ENCODE data around the gene MZB1. TPM values are rescaled to one million over a fixed set of nuclear protein-coding genes. Genes with fewer than 3 reads are reported as not detected.
A peak's percentile ranks its signal among the peaks of the same experiment; 100 is the strongest.

Gene MZB1
- total and polyA plus RNA-seq, 2 experiments from 2014 or later = 0.30 TPM; not detected in 1

- 87% methylated on average over 9 of the region's 9 CpGs for WGBS (ENCODE audit: low lambda C conversion rate, missing lambda C conversion rate)
- H3K27me3 ChIP-seq = no peaks in the 10 kb centered on the region
- peaks cover 19% of the 10 kb centered on the region for H3K4me1 ChIP-seq (ENCODE audit: insufficient read depth)
- H4K20me1 ChIP-seq (ENCODE audit: insufficient read depth, poor library complexity, severe bottlenecking) = no peaks in the 10 kb centered on the region
- no peaks in the 10 kb centered on the region for H3K36me3 ChIP-seq (replicated peaks; ENCODE audit: insufficient read depth, low read depth)
- TF ChIP-seq EZH2phosphoT487 (IDR thresholded peaks at IDR 0.05; ENCODE audit: low read depth, severe bottlenecking, unreplicated experiment) = no peak
- TF ChIP-seq EZH2 (IDR thresholded peaks at IDR 0.05; ENCODE audit: borderline replicate concordance) = no peak
- TF ChIP-seq CTCF (IDR thresholded peaks at IDR 0.05; ENCODE audit: poor library complexity) = no peak
- no peaks in the 10 kb centered on the region for H3K9me3 ChIP-seq (ENCODE audit: low read depth)
- H3K4me2 ChIP-seq = no peak overlapping the region
- no peak overlapping the region for H3K4me3 ChIP-seq
- H3K9me2 ChIP-seq (replicated peaks; ENCODE audit: insufficient read depth) = no peaks in the 10 kb centered on the region
- H2AFZ ChIP-seq = no peak overlapping the region
- H3K79me2 ChIP-seq = no peaks in the 10 kb centered on the region
- H3K27ac ChIP-seq = no peak overlapping the region
- no peak for DNase-seq (ENCODE audit: low spot score)
These were observed 5.1 kb downstream of the MZB1 start for GRCh38 chr5:139384591-139385051.

GRCh38 chr5:139383993-139384590 lies 5.6 kb downstream of the MZB1 start:
- H3K4me3 ChIP-seq = no peak overlapping the region
- H3K79me2 ChIP-seq = no peaks in the 10 kb centered on the region
- no peaks in the 10 kb centered on the region for H3K36me3 ChIP-seq (replicated peaks; ENCODE audit: insufficient read depth, low read depth)
- H3K27me3 ChIP-seq = no peaks in the 10 kb centered on the region
- H2AFZ ChIP-seq = no peak overlapping the region
- TF ChIP-seq EZH2phosphoT487 (IDR thresholded peaks at IDR 0.05; ENCODE audit: low read depth, severe bottlenecking, unreplicated experiment) (no peak), EZH2 (IDR thresholded peaks at IDR 0.05; ENCODE audit: borderline replicate concordance) (no peak), CTCF (IDR thresholded peaks at IDR 0.05; ENCODE audit: poor library complexity) (no peak)
- peak overlapping the region; percentile 62 for H3K4me2 ChIP-seq
- H3K27ac ChIP-seq = no peak overlapping the region
- DNase-seq (ENCODE audit: low spot score) = no peak
- peaks cover 19% of the 10 kb centered on the region for H3K4me1 ChIP-seq (ENCODE audit: insufficient read depth)
- 84% methylated on average over 7 of the region's 7 CpGs for WGBS (ENCODE audit: low lambda C conversion rate, missing lambda C conversion rate)
- no peaks in the 10 kb centered on the region for H3K9me2 ChIP-seq (replicated peaks; ENCODE audit: insufficient read depth)
- no peaks in the 10 kb centered on the region for H3K9me3 ChIP-seq (ENCODE audit: low read depth)
- no peaks in the 10 kb centered on the region for H4K20me1 ChIP-seq (ENCODE audit: insufficient read depth, poor library complexity, severe bottlenecking)

- no peaks in the 10 kb centered on the region for H3K9me3 ChIP-seq (ENCODE audit: low read depth)
- peak within 1 kb of the TSS; percentile 62 for H3K4me2 ChIP-seq
- DNase-seq (ENCODE audit: low spot score) = peak; percentile 64
- H3K4me1 ChIP-seq (ENCODE audit: insufficient read depth) = peaks cover 19% of the 10 kb centered on the region
- no peaks in the 10 kb centered on the region for H3K27me3 ChIP-seq
- WGBS (ENCODE audit: low lambda C conversion rate, missing lambda C conversion rate) = 61% methylated on average over 10 of the region's 10 CpGs
- TF ChIP-seq EZH2phosphoT487 (IDR thresholded peaks at IDR 0.05; ENCODE audit: low read depth, severe bottlenecking, unreplicated experiment) = no peak
- TF ChIP-seq CTCF (IDR thresholded peaks at IDR 0.05; ENCODE audit: poor library complexity) = no peak
- TF ChIP-seq EZH2 (IDR thresholded peaks at IDR 0.05; ENCODE audit: borderline replicate concordance) = no peak
- no peaks in the 10 kb centered on the region for H4K20me1 ChIP-seq (ENCODE audit: insufficient read depth, poor library complexity, severe bottlenecking)
- H3K27ac ChIP-seq = peak within 1 kb of the TSS; percentile 65
- H3K9me2 ChIP-seq (replicated peaks; ENCODE audit: insufficient read depth) = no peaks in the 10 kb centered on the region
- H3K4me3 ChIP-seq = no peak within 1 kb of the TSS
- no peaks in the 10 kb centered on the region for H3K79me2 ChIP-seq
- no peak within 1 kb of the TSS for H2AFZ ChIP-seq
- no peaks in the 10 kb centered on the region for H3K36me3 ChIP-seq (replicated peaks; ENCODE audit: insufficient read depth, low read depth)
These were observed 6.3 kb downstream of the MZB1 start, which contains the start of gene SLC23A1 for GRCh38 chr5:139383275-139383992. TSS of gene SLC23A1 (minus strand) at chr5:139383297. CDS start at chr5:139383253, 44 bp downstream.
